Measurements from ENCODE around the gene ZSCAN10. TPM values are rescaled to one million over a fixed set of nuclear protein-coding genes. Genes with fewer than 3 reads are reported as not detected.

Gene ZSCAN10
- total RNA-seq, 1 experiment from 2014 or later, result not detected

GRCh38 chr16:3115561-3115960 is 16.5 kb upstream of the ZSCAN10 start:
- no peak for DNase-seq
- POLR2A ChIA-PET, result no interaction called here
- BruUV-seq (replicated peaks), result no TSS peak

GRCh38 chr16:3115003-3115402 is 15.9 kb upstream of the ZSCAN10 start:
- Histone ChIP-seq H3K9me3 (no peaks in the 10 kb centered on the region), H3K36me3 (ENCODE audit: control insufficient read depth, insufficient read depth, low read length) (no peaks in the 10 kb centered on the region), H3K27me3 (replicated peaks; ENCODE audit: control insufficient read depth, insufficient read depth, low read length) (no peaks in the 10 kb centered on the region), H3K4me1 (peaks cover 4% of the 10 kb centered on the region; the same call in 1 of the 2 replicates), H3K4me3 (ENCODE audit: low read depth, low read length) (no peak overlapping the region)
- TF ChIP-seq CTCF (IDR thresholded peaks at IDR 0.05; ENCODE audit: insufficient read depth in 1 of 2, low read depth in 1 of 2, low read length in 1 of 2, severe bottlenecking in 1 of 2, unreplicated experiment in 1 of 2), result no peak
- ChIA-PET POLR2A (no interaction called here), CTCF (no interaction called here)
- Mint-ChIP-seq H3K9me3 (ENCODE audit: unreplicated experiment) (no peaks in the 10 kb centered on the region), H3K27ac (ENCODE audit: unreplicated experiment) (no peak overlapping the region), H3K4me3 (ENCODE audit: unreplicated experiment) (peak overlapping the region; percentile 20), H3K4me1 (ENCODE audit: low read depth, unreplicated experiment) (peaks cover 6% of the 10 kb centered on the region), H3K27me3 (ENCODE audit: insufficient read depth, unreplicated experiment) (no peaks in the 10 kb centered on the region), H3K36me3 (ENCODE audit: insufficient read depth, unreplicated experiment) (peaks cover 19% of the 10 kb centered on the region)
- DNase-seq, result no peak
- intact Hi-C loops (cut with micrococcal nuclease; ENCODE audit: unreplicated experiment), result no loop called here
- BruUV-seq (replicated peaks), result no TSS peak

More at GRCh38 chr16:3115561-3115960, 16.5 kb upstream of the ZSCAN10 start:
- TF ChIP-seq CTCF (IDR thresholded peaks at IDR 0.05; ENCODE audit: insufficient read depth in 1 of 2, low read depth in 1 of 2, low read length in 1 of 2, severe bottlenecking in 1 of 2, unreplicated experiment in 1 of 2), result no peak
- Mint-ChIP-seq H3K36me3 (ENCODE audit: insufficient read depth, unreplicated experiment) (peaks cover 19% of the 10 kb centered on the region), H3K4me3 (ENCODE audit: unreplicated experiment) (no peak overlapping the region), H3K27ac (ENCODE audit: unreplicated experiment) (no peak overlapping the region), H3K27me3 (ENCODE audit: insufficient read depth, unreplicated experiment) (no peaks in the 10 kb centered on the region), H3K9me3 (ENCODE audit: unreplicated experiment) (no peaks in the 10 kb centered on the region), H3K4me1 (ENCODE audit: low read depth, unreplicated experiment) (peaks cover 6% of the 10 kb centered on the region)
- no peaks in the 10 kb centered on the region for H3K27me3 ChIP-seq (replicated peaks; ENCODE audit: control insufficient read depth, insufficient read depth, low read length)
- CTCF ChIA-PET, result no interaction called here
- no peaks in the 10 kb centered on the region for H3K9me3 ChIP-seq
- intact Hi-C loops (cut with micrococcal nuclease; ENCODE audit: unreplicated experiment), result no loop called here
- H3K36me3 ChIP-seq (ENCODE audit: control insufficient read depth, insufficient read depth, low read length), result no peaks in the 10 kb centered on the region
- no peak overlapping the region for H3K4me3 ChIP-seq (ENCODE audit: low read depth, low read length)
- peaks cover 4% of the 10 kb centered on the region; the same call in 1 of the 2 replicates for H3K4me1 ChIP-seq

GRCh38 chr16:3113765-3114479 is 14.8 kb upstream of the ZSCAN10 start:
- intact Hi-C loops (cut with micrococcal nuclease; ENCODE audit: unreplicated experiment), result no loop called here
- TF ChIP-seq CTCF (IDR thresholded peaks at IDR 0.05; ENCODE audit: insufficient read depth in 1 of 2, low read depth in 1 of 2, low read length in 1 of 2, severe bottlenecking in 1 of 2, unreplicated experiment in 1 of 2), result no peak
- no peaks in the 10 kb centered on the region for H3K36me3 ChIP-seq (ENCODE audit: control insufficient read depth, insufficient read depth, low read length)
- ChIA-PET CTCF (no interaction called here), POLR2A (no interaction called here)
- H3K27me3 Mint-ChIP-seq (ENCODE audit: insufficient read depth, unreplicated experiment), result no peaks in the 10 kb centered on the region
- no peaks in the 10 kb centered on the region for H3K27me3 ChIP-seq (replicated peaks; ENCODE audit: control insufficient read depth, insufficient read depth, low read length)
- no peaks in the 10 kb centered on the region for H3K9me3 ChIP-seq
- no TSS peak for BruUV-seq (replicated peaks)
- H3K4me1 ChIP-seq, result peaks cover 4% of the 10 kb centered on the region; the same call in 1 of the 2 replicates
- no peaks in the 10 kb centered on the region for H3K9me3 Mint-ChIP-seq (ENCODE audit: unreplicated experiment)
- H3K4me3 Mint-ChIP-seq (ENCODE audit: unreplicated experiment), result peak overlapping the region; percentile 70
- peaks cover 12% of the 10 kb centered on the region for H3K36me3 Mint-ChIP-seq (ENCODE audit: insufficient read depth, unreplicated experiment)
- peak overlapping the region; percentile 50; the same call in 1 of the 2 replicates for H3K4me3 ChIP-seq (ENCODE audit: low read depth, low read length)
- H3K27ac Mint-ChIP-seq (ENCODE audit: unreplicated experiment), result no peak overlapping the region
- peaks cover 6% of the 10 kb centered on the region for H3K4me1 Mint-ChIP-seq (ENCODE audit: low read depth, unreplicated experiment)
- DNase-seq, result no peak
